ACC112 (cell line): ENCODE data around the gene CHRM2.

ENCODE experiments used
- H2AFZ ChIP-seq: fragments of 200-600 bp; sonication (generic); one replicate; pipeline ENCODE4 v1.6.0; 2017; ENCODE audit warnings: antibody characterized with exemption, low read length; ENCODE audit not compliant: unreplicated experiment
- H3K27ac ChIP-seq: fragments of 200-600 bp; sonication (generic); 2 replicates; pipeline ENCODE4 v1.5.1; 2014; ENCODE audit warnings: low read depth, mild to moderate bottlenecking, antibody characterized with exemption, low read length, moderate library complexity
- H3K27me3 ChIP-seq: fragments of 200-600 bp; sonication (generic); 2 replicates; pipeline ENCODE4 v1.6.1; 2014; ENCODE audit warnings: mild to moderate bottlenecking, antibody characterized with exemption, low read length, moderate library complexity, mixed read lengths; ENCODE audit not compliant: insufficient read depth
- H3K36me3 ChIP-seq: fragments of 200-600 bp; sonication (generic); 2 replicates; pipeline ENCODE4 v1.6.1; 2016; ENCODE audit warnings: mild to moderate bottlenecking, antibody characterized with exemption, low read length, moderate library complexity, mixed read lengths; ENCODE audit not compliant: insufficient read depth
- H3K4me1 ChIP-seq: fragments of 200-600 bp; sonication (generic); one replicate; pipeline ENCODE4 v1.6.1; 2016; ENCODE audit warnings: low read length, mixed read lengths; ENCODE audit not compliant: insufficient read depth, unreplicated experiment, control insufficient read depth
- H3K4me3 ChIP-seq: fragments of 200-600 bp; sonication (generic); 2 replicates; pipeline ENCODE4 v1.5.1; 2014; ENCODE audit warnings: mild to moderate bottlenecking, low read depth, low read length
- H3K79me2 ChIP-seq: fragments of 200-600 bp; sonication (generic); one replicate; pipeline ENCODE4 v1.6.0; 2016; ENCODE audit warnings: low read length; ENCODE audit not compliant: control insufficient read depth, unreplicated experiment, insufficient read depth

The CHRM2 gene

GRCh38 chr7:137069249-137069963, 201.0 kb downstream of the CHRM2 start:
- H3K27ac ChIP-seq: no peak overlapping the region
- H2AFZ ChIP-seq: no peak overlapping the region
- H3K27me3 ChIP-seq: no peaks in the 10 kb centered on the region
- H3K79me2 ChIP-seq: no peaks in the 10 kb centered on the region
- peaks cover 20% of the 10 kb centered on the region for H3K4me1 ChIP-seq
- no peaks in the 10 kb centered on the region for H3K36me3 ChIP-seq
- no peak overlapping the region for H3K4me3 ChIP-seq
